ENCODE measurements around the gene SHC3.
A peak's percentile ranks its signal among the peaks of the same experiment; 100 is the strongest.

The SHC3 gene

DNA sequence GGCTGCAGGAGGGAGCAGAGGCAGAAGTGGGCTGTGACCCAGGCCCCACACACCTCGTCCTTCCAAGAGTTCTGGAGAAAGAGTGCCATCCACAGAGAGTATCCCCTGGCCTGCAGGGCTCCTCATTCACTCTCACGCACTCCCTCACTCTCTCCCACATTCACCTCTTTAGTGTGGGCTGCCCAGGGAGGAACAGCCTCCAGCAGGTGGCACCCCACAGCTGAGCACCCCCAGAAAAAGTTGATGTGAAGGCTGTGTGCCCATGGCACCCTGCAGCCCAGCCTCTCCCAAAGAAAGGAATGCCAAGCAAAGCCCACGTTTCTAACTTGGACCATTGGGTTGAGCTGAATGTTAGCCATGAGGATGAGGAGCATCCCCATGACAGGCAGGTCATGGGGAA, 4.5 kb upstream of the SHC3 start:
- no peak for DNase-seq

DNA sequence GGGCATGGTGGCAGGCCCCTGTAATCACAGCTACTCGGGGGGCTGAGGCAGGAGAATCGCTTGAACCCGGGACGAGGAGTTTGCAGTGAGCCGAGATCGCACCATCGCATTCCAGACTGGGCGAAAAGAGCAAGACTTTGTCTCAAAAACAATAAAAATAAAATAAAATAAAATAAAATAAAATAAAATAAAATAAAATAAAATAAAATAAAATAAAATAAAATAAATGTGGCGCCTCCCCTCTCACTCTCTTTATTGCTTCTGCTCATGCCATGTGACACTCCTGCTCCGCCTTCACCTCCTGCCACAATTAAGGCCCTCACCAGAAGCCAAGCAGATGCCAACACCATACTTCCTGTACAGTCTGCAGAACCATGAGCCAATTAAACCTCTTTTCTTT, 3.8 kb upstream of the SHC3 start:
- DNase-seq = no peak

DNA sequence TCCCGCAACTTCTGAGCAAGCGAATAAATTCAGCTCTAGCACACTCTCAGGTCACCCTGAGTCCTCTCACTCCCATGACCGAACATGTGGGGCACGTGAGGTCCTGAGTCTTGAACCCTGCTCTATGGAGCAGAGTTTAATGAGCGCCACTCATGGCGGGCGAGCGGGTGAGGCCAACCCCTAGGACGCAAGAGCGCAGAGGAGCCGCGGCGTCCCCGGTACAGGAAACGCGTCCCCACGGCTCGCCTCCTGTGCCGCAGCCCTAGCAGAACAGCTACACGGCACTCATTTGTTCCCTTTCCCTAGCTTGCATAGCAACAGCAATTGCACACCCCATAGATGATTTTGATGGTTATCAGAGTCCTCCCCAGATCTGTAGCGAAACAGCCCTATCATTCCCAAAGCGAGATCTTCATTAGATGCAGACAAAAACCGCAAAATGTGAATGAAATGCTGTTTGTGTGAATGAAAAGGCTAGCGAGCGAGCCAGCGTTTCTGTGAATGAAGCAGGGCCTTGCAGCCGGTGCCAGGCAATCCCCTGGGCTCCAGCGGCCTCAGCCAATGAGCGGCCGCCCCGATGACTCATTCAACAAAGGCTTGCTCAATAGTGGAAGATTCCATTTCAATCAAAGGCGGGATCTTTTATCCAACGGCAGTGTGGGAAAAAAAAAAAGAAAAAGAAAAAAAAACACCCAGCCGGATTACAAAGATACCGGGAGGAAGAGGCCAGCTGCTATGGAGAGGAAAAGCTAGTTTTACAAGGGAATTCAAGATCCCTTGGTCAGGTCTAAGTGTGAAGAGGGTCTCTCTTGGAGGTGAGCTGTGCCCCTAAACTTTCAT, 1.5 kb upstream of the SHC3 start:
- peak; percentile 82 for DNase-seq

DNA sequence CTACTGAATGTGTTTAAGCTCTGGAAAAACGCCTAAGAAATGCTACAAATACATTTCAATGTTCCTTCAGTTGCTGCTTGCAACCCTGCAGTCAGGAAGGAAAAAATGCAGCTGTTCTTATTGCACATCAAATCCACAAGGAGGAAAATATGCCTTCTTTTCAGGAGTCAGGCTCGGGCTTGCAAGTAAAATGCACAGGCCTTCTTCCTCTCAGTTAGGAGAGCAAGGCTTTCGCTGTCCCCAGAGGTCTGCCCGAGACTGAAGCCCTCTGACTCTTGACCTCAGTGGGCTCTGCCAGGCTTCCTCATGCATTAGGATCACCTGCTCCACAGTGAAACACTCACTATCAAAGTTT, 899 bp upstream of the SHC3 start:
- DNase-seq = no peak

DNA sequence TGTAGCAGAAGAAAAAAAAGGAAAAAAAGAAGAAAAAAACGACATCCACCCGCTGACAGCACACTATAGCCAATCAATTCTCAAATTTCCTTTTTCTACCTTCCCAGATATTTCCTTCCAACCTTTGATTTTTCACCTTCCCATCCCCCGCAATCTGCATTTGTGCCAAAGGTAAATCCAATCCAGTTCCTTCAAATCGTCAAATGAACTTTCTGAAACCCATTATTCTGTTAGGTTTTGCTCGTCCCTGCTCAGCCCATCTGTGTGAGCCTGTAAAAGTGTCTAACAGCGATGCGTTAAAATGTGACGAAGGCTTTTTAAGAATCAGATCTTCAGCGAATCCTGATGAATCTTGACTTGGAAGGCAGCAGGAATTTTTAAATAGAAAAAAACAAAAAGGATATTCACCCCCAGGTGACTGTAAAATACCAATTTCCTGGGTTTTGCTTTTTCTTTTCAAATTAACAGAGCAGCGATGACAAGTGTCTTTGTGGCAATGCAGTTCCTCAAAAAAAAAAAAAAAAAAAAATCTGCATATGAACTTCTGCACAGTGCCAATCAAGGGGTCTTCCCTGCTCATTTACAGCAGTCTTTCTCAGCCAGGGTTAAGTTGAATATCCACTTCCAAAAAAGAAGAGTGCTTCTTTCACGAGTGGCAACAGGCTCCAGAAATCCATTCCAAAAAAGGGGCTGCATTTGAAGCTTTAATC, 367 bp upstream of the SHC3 start:
- DNase-seq = no peak

DNA sequence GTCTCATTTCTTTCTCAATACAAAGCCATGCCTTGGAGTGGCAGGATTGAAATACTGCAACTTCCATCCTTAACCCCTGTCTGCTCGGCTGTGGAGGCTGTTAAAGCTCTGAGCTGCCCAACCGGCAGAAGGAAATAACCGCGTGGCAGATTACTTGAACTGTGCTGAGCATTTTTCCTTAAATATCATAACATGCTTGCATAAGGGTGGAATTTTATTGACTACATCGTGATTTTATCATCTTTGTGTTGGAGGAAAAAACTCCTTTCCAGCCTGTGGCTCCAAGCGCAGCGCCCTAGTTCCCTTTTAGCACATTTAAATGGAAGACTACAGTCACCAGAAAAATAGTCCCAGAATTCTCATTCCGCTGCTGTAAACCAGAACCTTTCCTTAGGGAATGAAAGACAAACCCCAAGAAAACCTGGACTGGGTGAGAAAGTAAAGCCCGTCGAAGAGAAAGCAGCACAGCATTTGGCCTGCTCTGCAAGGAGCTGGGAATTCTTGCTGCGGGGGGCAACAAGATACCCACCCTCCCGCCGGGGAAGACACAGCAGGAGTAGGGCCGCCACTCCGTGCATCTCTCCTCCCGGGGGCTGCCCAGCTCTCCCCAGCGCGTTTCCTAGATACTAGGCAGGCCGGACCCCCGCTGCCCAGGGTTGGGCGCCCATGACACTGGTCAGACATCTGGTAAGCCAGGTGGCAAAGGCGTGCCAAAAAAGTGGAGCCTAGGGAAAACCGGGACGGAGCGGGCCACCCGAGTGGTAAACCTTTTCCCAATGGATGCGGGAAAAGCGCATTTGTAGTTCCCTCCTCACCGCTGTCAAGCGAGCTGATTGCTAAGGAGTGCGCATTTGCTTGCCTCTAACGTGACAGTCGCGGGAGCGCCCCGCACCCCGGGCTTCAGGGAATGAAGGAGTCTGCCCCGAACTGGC, 1.3 kb downstream of the SHC3 start:
- no peak for DNase-seq

DNA sequence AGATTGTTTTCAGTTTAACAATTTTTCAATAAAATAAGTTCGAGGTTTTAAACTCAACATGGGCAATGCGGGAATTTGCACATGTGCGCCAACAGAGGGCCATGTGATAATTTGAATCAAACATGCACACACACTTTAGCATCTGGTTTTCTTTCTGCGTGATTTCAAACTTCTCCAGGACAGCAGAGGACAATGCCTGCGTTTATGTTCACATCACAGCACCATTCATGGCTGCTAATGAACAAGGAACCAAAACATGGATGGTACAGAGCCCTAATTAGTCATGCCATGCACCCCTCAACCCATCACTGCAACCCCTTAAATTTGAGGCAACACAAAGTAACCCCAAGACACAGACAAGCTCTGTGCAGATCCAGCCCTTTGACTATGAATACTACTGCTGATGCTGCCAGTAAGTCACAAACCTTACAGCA, 2.8 kb downstream of the SHC3 start:
- DNase-seq = no peak

DNA sequence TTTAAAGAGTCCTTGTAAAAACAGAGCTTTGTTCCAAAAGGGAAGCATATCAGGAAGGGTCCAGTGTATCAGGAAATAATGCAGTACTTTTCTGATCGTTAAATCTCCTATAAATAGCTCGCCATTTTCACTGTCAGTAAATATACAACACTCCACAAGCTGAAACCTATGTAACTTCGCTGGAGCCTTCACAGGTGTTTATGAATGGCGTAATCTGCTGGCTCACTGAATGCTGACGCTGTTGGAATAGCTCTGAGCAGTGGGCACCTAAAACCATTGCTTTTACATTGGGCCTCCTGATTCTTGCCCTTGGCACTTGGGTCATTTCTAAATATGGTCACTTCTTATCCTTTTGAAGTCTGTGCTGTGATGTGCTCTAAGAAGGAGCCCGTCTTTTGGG, 4.3 kb downstream of the SHC3 start:
- no peak for DNase-seq

DNA sequence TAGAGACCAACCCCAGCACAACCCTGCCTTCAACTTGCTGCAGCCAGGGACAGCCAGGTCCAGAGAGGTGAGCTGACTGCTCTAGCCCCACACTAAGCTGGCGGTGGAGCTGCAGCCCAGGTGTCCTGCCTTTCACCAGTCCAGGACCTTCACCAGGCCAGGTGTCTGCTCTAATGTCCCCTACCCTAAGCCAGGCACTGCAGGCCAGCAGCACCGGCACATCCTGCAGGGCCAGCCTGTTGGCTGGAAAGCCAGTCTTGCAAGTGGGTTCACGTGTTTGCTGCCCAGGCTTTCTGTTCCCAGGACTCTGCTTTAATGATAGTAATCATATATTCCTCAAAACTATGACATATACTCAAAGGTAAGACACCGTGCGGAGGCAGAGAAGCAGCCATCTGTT, 5.5 kb downstream of the SHC3 start:
- DNase-seq = no peak

DNA sequence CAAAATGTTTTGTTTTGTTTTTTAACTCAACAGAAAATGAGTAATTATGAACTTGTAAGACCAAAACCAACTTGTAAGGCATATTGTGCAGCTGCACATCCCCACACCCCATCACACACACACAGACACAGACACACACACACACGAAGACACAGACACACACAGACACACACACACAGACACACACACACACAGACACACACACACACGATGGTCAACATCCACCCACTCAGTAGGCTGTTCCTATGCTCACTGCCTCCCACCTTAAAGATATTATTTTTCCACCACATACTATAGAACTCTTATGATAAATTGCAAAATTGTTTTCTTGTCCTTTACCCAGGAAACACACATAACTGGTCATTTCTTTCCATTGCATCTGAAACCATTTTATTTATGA, 6.2 kb downstream of the SHC3 start:
- no peak for DNase-seq

DNA sequence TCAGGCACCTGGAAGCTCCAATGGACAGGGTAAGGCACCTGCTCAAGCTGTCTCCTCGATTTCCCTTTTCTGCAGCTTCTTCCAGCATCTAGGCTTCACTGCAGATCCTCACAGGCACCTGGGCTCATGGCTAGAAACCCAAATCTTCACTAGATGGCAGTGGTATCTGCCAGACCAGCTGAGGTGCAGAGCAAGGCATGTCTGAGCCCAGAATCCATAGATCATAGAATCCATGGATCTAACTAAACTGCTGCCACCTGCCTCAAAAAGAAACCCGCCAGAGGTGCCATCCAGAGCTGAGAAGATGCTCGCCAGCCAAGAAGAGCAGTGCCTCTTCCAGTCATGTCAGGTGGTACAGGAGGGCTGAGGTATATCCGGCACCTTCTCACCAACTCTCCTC, 6.9 kb downstream of the SHC3 start:
- no peak for DNase-seq

DNA sequence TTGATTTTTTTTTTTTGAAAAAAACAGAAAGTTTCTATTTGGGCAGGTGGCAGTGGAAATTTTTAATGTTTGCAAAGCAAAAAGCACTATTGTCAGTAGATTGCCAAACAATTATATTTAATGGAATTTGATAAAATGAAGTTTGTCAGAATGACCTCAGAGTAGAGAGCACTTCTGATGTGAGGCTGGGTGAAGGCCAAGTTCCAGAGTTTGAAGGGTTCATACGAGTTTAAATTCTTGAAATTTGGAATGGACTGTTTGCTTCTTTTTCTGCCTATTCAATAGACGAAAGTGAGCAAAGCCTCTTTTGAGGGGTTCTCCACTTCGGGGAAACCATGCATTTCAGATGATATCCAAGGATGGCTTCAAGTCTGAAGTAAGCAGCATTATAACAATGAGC, 7.4 kb downstream of the SHC3 start:
- DNase-seq = no peak

DNA sequence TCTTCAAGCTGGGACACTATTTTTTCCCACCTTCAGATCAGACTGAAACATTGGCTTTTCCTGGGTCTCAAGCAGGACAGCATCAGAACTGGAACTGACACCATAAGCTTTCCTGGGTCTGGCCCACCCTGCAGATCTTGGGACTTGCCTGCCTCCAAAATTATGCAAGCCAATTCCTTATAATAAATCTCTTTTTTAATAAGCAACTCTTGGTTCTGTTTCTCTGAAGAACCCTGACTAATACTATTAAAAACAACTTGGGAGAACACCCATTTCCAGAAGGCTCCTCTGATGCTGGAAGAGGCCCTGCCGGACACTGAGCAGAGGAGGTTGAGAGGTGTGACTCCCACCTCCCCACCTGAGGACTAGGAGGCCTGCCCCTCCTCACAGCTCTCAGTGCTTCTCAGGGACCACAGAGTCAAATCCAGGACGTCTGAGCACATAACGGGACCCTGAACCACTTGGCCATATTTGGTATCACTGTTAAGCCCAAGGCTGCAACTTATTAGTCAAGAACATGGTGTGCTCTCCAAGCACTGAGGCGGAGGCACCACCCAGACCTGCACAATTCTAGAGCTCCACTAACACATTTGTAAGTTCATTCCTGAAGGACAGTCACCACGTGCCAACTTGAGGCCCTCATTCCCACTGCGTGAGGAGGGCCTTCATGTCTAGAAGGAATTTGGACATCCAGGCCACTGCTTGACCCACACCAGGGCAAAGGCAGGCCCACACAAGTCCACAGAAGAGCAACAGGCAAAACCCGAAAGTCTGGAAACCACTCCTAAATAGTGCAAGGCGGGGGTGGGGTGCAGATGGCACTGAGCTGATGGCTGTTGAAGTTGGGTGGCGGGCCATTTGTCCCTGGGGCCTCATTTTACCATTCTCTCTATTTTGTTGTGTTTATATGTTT, 9.5 kb downstream of the SHC3 start:
- DNase-seq = no peak

DNA sequence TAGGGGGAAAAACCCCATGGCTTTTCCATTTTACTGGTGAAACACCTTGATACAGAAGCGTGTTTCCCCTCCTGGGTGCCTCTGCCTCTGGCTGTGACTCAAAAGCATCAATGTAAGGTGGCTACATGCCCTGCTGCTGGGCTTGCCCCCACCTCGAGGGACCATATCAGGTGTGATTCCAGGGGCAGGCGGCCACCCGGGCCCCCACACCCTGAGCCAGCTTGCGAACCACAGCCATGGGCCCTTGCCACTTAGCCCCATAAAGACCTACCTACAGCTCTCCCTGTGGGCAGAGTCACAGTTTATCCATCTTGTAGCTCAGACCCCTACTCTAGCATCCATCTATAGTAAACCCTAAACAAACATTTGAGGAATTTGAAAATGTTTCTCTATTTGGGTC, 10.8 kb downstream of the SHC3 start:
- no peak for DNase-seq

DNA sequence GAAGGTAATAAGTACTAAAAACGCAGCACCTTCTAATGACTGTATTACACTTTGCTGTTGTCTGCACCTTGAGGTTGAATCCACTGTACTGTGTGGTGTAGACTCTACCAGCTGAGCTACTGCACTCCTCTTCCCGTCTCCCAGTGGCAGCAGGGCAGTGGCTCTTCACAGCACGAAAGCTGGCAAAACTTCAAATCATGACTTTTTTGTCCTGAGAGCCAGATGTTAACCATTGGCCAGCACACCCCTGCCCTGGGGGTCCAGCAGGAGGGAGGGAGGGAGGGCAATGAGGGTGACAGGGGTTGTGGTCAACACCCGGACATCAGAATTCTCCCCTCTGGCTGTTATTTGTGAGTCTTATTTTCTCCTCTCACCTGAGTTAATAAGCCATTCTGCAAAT, 11.8 kb downstream of the SHC3 start:
- DNase-seq = no peak

DNA sequence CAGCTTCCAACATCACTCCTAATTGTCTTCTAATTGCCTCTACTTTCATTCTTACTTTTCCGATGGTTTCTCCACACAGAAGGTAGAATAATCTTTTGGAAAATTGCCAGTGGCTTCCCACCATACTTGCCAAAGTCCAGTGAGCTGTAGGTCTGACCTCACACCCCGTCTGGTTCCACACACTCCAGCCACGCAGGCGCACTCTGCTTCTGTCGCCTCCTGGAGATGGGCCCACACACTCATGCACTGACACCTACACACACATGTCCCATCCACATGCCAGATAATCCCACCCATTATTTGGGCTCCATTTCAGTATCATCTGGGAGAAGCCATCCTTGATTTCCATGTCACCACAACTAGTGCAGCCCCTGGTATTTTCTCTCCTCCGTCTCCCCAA, 12.7 kb downstream of the SHC3 start:
- DNase-seq = no peak

DNA sequence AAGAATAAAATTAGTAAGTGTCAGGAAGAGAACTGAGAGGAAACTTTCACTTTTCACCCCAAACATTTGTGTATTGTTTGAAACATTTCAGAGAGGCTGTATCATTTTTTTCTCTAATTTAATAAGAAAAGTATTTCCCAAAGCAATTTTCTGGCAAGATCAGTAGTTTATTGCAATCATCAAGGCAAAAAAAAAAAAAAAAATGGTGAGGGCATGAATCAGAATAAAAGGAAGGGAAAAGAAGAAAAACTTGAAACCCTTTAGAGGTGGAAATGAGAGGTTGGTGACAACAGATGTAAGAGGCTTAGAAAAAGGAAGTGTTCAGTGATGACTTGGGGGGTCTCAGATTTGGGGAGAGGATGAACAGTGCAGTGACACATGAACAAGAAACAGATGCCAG, 13.3 kb downstream of the SHC3 start:
- DNase-seq = no peak

DNA sequence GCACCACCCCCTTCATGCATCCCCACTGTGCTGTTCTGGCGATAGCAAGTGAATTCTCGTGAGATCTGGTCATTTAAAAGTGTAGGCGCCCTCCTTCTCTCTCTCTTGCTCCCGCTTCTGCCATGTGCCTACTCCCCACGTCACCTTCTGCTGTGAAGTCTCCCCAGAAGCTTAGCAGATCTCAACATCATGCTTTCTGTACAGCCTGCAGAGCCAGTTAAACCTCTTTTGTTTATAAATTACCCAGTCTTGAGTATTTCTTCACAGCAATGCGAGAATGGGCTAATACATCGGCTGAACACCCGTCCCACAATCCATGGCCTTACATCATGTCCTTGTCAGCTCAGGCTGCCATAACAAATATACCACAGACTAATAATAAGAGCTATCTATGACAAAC, 17.4 kb downstream of the SHC3 start:
- DNase-seq = no peak

DNA sequence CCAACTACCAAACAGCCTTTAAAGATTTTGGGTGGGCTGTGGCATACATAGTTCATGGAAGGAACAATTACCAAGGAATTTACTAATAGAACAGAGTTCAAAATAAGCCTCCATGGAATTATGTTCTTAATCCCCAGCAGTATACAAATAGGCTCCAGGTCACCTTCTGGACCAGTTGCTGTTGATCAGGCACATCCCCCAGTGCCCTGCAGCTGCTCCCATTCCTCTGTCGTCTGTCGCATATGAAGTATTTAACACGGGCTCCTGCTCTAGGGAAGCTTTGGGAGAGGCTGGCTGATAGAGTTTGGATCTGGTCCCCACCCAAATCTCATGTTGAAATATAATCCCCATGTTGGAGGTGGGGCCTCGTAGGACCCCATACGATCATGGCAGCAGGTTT, 17.8 kb downstream of the SHC3 start:
- DNase-seq = no peak

DNA sequence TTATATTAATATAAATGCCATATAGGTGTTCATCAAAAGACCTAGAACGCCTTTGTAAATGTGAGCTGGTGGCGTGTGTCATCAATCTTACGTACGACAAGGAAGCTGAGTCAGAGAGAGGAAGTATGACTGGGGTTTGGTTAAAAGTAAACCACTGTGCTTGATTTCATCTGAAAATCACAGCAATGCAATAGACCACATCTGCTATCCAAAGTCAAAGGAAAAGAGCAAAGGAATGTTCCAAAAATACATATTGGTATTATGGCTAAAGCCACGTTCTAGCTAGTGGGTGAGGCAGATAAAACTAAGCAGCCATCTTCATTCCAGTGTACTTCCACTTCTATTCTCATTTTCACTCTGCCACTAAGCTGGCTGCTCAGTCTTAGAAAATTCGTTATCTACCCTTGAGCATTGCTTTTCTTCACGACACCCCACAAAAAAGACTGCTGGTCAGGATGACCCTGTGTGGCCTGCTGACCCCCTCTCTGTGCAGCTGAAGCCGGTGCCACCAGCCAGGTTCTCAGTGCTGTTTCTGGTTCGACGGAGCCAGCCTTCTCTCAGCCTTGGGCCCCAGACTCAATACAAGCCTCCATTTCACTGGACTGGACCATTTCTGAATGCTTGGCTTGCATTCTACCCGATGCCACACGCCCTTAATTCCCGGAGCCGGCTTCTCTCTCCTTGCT, 23.8 kb downstream of the SHC3 start:
- DNase-seq = no peak

DNA sequence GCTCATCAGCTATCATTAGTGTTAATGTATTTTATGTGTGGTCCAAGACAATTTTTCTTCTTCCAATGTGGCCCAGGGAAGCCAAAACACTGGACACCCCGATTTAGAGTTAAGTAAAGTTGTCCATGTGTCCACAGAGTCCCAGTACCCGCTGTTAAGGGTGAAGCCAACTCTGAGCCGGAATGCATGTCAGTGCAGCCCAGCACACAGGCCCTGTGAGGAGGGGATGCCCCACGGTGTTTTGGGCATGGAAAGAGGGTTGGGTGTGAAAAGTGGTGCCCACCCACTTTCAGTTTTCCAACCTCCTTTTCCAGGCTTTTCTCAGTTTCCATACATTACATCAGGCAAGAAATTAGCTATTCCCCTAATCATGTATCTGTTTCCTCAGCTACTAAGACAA, 24.4 kb downstream of the SHC3 start:
- DNase-seq = no peak

Data from DMS 273 treated with DMSO at 0.1 percent for 48 hours (cell line).